IPS-18a (cell line): ENCODE measurements around the gene SEC62.

Experiments used
- H3K27ac ChIP-seq: one replicate; pipeline ENCODE4 v1.5.1; 2013; ENCODE audit warnings: low read length
- H3K27me3 ChIP-seq: one replicate; pipeline ENCODE4 v1.6.1; 2013; ENCODE audit warnings: mild to moderate bottlenecking, low read length; ENCODE audit not compliant: control insufficient read depth, insufficient read depth
- H3K36me3 ChIP-seq: one replicate; pipeline ENCODE4 v1.6.1; 2013; ENCODE audit warnings: low read depth, low read length; ENCODE audit not compliant: control insufficient read depth
- H3K4me1 ChIP-seq: one replicate; pipeline ENCODE4 v1.6.1; 2013; ENCODE audit warnings: low read depth, low read length; ENCODE audit not compliant: control insufficient read depth
- H3K4me3 ChIP-seq: one replicate; pipeline ENCODE4 v1.5.1; 2013; ENCODE audit warnings: low read length
- H3K9ac ChIP-seq: one replicate; pipeline ENCODE4 v1.6.1; 2013; ENCODE audit warnings: mild to moderate bottlenecking, low read length, moderate library complexity
- H3K9me3 ChIP-seq: one replicate; pipeline ENCODE4 v1.6.1; 2013; ENCODE audit warnings: low read depth, low read length; ENCODE audit not compliant: control insufficient read depth

The SEC62 gene

GRCh38 chr3:170024581-170024980, 58.0 kb downstream of the SEC62 start:
- no peaks in the 10 kb centered on the region for H3K36me3 ChIP-seq
- no peak overlapping the region for H3K4me3 ChIP-seq
- H3K9me3 ChIP-seq: no peaks in the 10 kb centered on the region

GRCh38 chr3:170027233-170028102, 60.9 kb downstream of the SEC62 start:
- no peaks in the 10 kb centered on the region for H3K9me3 ChIP-seq
- no peak overlapping the region for H3K4me3 ChIP-seq
- H3K4me1 ChIP-seq: no peaks in the 10 kb centered on the region
- no peak overlapping the region for H3K27ac ChIP-seq
- no peak overlapping the region for H3K9ac ChIP-seq
- H3K36me3 ChIP-seq: no peaks in the 10 kb centered on the region
- H3K27me3 ChIP-seq: no peaks in the 10 kb centered on the region

More at GRCh38 chr3:170024581-170024980, 58.0 kb downstream of the SEC62 start:
- H3K9ac ChIP-seq: no peak overlapping the region
- no peak overlapping the region for H3K27ac ChIP-seq
- no peaks in the 10 kb centered on the region for H3K4me1 ChIP-seq
- no peaks in the 10 kb centered on the region for H3K27me3 ChIP-seq

- Histone ChIP-seq H3K9ac (no peak overlapping the region), H3K36me3 (no peaks in the 10 kb centered on the region), H3K27ac (no peak overlapping the region), H3K4me1 (peaks cover 3% of the 10 kb centered on the region), H3K4me3 (no peak overlapping the region), H3K9me3 (no peaks in the 10 kb centered on the region), H3K27me3 (peaks cover 5% of the 10 kb centered on the region)
Measured at GRCh38 chr3:170033489-170033888, 66.9 kb downstream of the SEC62 start.

- H3K4me1 ChIP-seq: peaks cover 8% of the 10 kb centered on the region
- no peak within 1 kb of the TSS for H3K27ac ChIP-seq
- H3K36me3 ChIP-seq: no peaks in the 10 kb centered on the region
- peaks cover 32% of the 10 kb centered on the region for H3K27me3 ChIP-seq
- peak within 1 kb of the TSS; percentile 78 for H3K4me3 ChIP-seq
- H3K9ac ChIP-seq: peak within 1 kb of the TSS; percentile 36
- H3K9me3 ChIP-seq: no peaks in the 10 kb centered on the region
Measured at GRCh38 chr3:170037463-170038433, 71.1 kb downstream of the SEC62 start, which contains the start of gene GPR160. Gene GPR160, plus strand, starts transcription at chr3:170037995. Its CDS starts 45,978 bp downstream, at chr3:170083973.

- Histone ChIP-seq H3K4me3 (peak overlapping the region; percentile 78), H3K36me3 (no peaks in the 10 kb centered on the region), H3K4me1 (peaks cover 6% of the 10 kb centered on the region), H3K9ac (peak overlapping the region; percentile 36), H3K27ac (no peak overlapping the region), H3K27me3 (peaks cover 32% of the 10 kb centered on the region), H3K9me3 (no peaks in the 10 kb centered on the region)
Measured at GRCh38 chr3:170038434-170039110, 72.0 kb downstream of the SEC62 start.

GRCh38 chr3:170040418-170040817, 73.8 kb downstream of the SEC62 start:
- Histone ChIP-seq H3K27me3 (peaks cover 32% of the 10 kb centered on the region), H3K4me1 (peaks cover 6% of the 10 kb centered on the region), H3K9me3 (no peaks in the 10 kb centered on the region), H3K4me3 (peak overlapping the region; percentile 39), H3K36me3 (no peaks in the 10 kb centered on the region), H3K27ac (no peak overlapping the region), H3K9ac (no peak overlapping the region)

- no peak overlapping the region for H3K27ac ChIP-seq
- no peak overlapping the region for H3K9ac ChIP-seq
- H3K27me3 ChIP-seq: peaks cover 27% of the 10 kb centered on the region
- no peak overlapping the region for H3K4me3 ChIP-seq
- H3K4me1 ChIP-seq: peaks cover 6% of the 10 kb centered on the region
- H3K36me3 ChIP-seq: no peaks in the 10 kb centered on the region
- H3K9me3 ChIP-seq: no peaks in the 10 kb centered on the region
Measured at GRCh38 chr3:170043506-170043905, 76.9 kb downstream of the SEC62 start.

- Histone ChIP-seq H3K27me3 (peaks cover 19% of the 10 kb centered on the region), H3K4me1 (peaks cover 6% of the 10 kb centered on the region), H3K4me3 (no peak overlapping the region), H3K27ac (no peak overlapping the region), H3K36me3 (no peaks in the 10 kb centered on the region), H3K9me3 (no peaks in the 10 kb centered on the region), H3K9ac (no peak overlapping the region)
Measured at GRCh38 chr3:170044271-170044670, 77.7 kb downstream of the SEC62 start.

GRCh38 chr3:170044795-170045244, 78.2 kb downstream of the SEC62 start:
- Histone ChIP-seq H3K27ac (no peak overlapping the region), H3K4me3 (no peak overlapping the region), H3K27me3 (peaks cover 13% of the 10 kb centered on the region), H3K9ac (no peak overlapping the region), H3K9me3 (no peaks in the 10 kb centered on the region), H3K36me3 (no peaks in the 10 kb centered on the region), H3K4me1 (peaks cover 6% of the 10 kb centered on the region)

- Histone ChIP-seq H3K27ac (no peak overlapping the region), H3K9me3 (no peaks in the 10 kb centered on the region), H3K27me3 (no peaks in the 10 kb centered on the region), H3K9ac (no peak overlapping the region), H3K36me3 (no peaks in the 10 kb centered on the region), H3K4me3 (no peak overlapping the region), H3K4me1 (no peaks in the 10 kb centered on the region)
Measured at GRCh38 chr3:170046269-170047132, 79.9 kb downstream of the SEC62 start.
